ENCODE data around the gene MS4A13.
"Not testable (repeated sequence)": the region's sequence is repeated elsewhere in the genome, so short reads cannot be mapped to it uniquely, and the experiment has no call there.

Gene MS4A13

GRCh38 chr11:60530454-60531100 lies 15.4 kb downstream of the MS4A13 start:
- DNase-seq (ENCODE audit: low read depth in 3 of 3), result no peak

- DNase-seq (ENCODE audit: low read depth in 3 of 3), result not testable (repeated sequence)
Observed at GRCh38 chr11:60532383-60532782, 17.2 kb downstream of the MS4A13 start.

- not testable (repeated sequence) for DNase-seq (ENCODE audit: low read depth in 3 of 3)
Observed at GRCh38 chr11:60538627-60539026, 23.4 kb downstream of the MS4A13 start.

GRCh38 chr11:60544077-60544476 lies 28.9 kb downstream of the MS4A13 start:
- DNase-seq (ENCODE audit: low read depth in 3 of 3), result no peak

GRCh38 chr11:60561254-60561653 lies 46.1 kb downstream of the MS4A13 start:
- DNase-seq (ENCODE audit: low read depth in 3 of 3), result no peak

GRCh38 chr11:60563553-60564235 lies 48.5 kb downstream of the MS4A13 start:
- DNase-seq (ENCODE audit: low read depth in 3 of 3), result no peak

GRCh38 chr11:60566776-60567175 lies 51.6 kb downstream of the MS4A13 start:
- DNase-seq (ENCODE audit: low read depth in 3 of 3), result no peak

GRCh38 chr11:60570970-60571369 lies 55.8 kb downstream of the MS4A13 start:
- DNase-seq (ENCODE audit: low read depth in 3 of 3), result no peak

GRCh38 chr11:60589611-60590010 lies 74.4 kb downstream of the MS4A13 start:
- no peak for DNase-seq (ENCODE audit: low read depth in 3 of 3)
